ENCODE measurements around the gene ATP9A.
"Not testable (repeated sequence)": the region's sequence is repeated elsewhere in the genome, so short reads cannot be mapped to it uniquely, and the experiment has no call there.

Gene ATP9A

GRCh38 chr20:51750037-51750769 is 18.0 kb downstream of the ATP9A start:
- DNase-seq: no peak

- no peak for DNase-seq
These were observed 18.5 kb downstream of the ATP9A start for GRCh38 chr20:51749674-51750036.

DNA sequence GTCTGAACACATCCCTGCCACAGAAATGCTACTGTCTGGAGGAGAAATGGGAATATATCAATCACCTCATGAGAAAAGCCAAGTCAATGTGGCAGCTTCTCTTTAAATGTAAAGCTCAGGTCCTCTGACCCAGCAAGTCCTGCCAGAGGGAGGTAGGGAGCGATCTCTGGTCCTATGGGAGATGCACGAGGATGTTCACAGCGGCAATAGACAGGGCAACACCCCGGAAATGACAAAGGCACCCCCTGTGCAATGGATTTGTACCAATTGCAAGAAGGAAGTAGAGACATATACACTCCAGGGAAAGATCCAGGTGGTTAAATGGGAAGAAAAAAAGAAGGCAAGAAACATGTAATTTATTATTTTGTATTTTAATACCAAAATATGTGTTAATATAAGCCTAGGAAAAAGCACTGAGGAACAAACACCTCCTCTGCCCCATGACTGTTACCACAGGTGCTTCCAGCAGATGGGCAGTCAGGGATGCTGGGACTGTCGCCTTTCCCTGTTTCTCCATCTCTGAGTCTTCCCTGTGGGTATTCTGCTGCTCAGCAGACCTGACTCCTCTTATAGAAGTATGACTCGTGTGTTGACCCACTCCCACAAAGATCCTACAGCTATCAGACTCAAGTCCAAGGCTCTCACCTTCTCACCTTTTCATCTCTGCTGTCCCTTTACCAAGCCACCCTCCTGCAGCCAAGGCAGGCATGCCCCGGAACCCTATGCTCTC is 20.8 kb downstream of the ATP9A start:
- DNase-seq: no peak

DNA sequence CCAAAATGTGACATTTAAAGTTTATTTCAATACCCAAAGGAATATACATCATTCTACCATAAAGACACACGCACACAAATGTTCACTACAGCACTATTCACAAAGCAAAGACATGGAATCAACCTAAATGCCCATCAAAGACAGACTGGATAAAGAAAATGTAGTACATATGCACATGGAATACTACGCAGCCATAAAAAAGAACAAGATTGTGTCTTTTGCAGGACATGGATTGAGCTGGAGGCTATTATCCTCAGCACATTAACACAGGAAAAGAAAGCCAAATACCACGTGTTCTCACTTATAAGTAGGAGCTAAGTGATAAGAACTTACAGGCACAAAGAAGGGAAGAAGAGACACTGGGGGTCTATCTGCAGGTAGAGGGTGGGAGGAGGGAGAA is 22.4 kb downstream of the ATP9A start:
- DNase-seq: no peak

GRCh38 chr20:51740838-51741237 is 27.4 kb downstream of the ATP9A start:
- DNase-seq: no peak

- DNase-seq: not testable (repeated sequence)
These were observed 27.9 kb downstream of the ATP9A start for GRCh38 chr20:51740308-51740707.

- DNase-seq: no peak
These were observed 28.4 kb downstream of the ATP9A start for GRCh38 chr20:51739722-51740249.

- no peak for DNase-seq
These were observed 29.2 kb downstream of the ATP9A start for GRCh38 chr20:51738877-51739447.

- not testable (repeated sequence) for DNase-seq
These were observed 29.9 kb downstream of the ATP9A start for GRCh38 chr20:51738261-51738660.

- no peak for DNase-seq
These were observed 31.2 kb downstream of the ATP9A start for GRCh38 chr20:51736947-51737346.

DNA sequence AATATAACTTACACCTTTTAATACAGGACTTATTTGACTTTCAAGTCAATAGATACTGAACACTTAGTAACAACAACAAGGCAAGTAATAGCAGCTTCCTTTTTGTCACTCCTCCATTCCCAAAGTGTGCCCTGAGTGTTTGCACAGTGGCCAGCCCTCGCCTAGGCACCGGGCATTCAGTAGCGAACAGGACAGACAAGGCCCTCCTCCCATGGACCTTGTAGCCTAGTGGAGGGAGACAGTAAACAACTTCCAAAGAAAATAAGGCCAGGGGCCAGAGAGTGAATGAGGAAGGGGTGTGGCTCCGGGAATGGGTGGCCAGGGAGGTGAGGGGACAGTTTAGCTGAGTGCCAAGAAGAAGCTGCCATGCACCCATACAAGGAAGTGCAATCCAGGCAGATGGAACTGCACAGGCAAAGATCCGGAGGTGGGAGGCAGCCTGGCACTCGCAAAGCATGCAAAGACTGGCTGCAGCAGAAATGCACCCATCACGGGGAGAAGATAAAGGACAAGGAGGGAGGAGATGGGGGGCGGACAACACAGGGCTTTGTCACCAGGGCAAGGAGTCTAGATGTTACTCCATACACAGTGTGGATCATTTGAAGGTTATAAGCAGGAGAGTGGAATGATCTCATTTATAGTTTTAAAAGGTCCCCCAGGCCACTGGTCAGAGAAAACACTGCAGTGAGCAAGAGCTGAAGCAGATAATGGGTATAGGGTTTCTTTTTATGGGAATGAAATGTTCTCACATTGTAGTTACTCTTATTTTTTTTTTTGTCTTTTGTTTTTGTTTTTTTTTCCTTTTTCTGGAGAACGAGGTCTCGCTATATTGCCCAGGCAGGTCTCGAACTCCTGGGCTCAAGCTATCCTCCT is 32.2 kb downstream of the ATP9A start:
- DNase-seq: no peak

DNA sequence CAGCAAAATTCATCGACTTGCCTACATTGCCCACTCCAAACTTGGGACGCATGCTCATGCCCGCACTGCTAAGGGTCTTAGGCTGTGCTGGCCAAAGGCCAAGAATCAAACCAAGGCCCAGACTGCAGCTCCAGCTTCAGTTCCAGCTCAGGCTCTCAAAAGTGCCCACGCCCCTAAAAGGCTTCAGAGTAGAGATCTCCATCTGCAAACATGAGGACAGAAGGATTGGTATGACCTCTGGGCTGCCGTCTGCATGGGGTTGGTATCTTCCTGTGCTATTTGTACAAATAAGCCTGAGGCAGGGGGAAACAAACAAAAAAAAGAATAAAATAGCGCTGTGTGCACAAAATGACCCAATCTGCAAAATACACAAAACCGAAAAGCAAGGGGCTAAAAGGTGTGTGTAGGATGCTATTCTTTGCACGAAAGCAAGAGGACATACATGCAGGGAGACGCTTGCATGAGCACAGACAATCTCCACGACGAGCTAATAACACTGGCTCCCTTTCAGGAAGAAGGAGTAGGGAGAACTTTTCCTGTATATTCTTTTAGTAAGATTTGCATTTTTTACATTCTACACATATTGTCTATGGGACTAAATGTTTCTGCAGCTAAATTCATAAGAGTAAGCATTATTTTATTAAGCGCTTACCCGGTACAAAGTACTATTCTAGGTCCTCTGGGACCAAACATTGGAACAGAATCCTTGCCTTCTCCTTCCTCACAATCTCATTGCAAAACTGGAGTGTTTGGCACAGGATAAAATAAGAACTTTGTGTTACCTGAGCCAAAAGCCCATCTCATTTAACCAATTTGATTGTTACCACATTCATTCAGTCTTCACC is 33.1 kb downstream of the ATP9A start:
- DNase-seq: no peak

- no peak for DNase-seq
These were observed 35.1 kb downstream of the ATP9A start for GRCh38 chr20:51733070-51733469.

DNA sequence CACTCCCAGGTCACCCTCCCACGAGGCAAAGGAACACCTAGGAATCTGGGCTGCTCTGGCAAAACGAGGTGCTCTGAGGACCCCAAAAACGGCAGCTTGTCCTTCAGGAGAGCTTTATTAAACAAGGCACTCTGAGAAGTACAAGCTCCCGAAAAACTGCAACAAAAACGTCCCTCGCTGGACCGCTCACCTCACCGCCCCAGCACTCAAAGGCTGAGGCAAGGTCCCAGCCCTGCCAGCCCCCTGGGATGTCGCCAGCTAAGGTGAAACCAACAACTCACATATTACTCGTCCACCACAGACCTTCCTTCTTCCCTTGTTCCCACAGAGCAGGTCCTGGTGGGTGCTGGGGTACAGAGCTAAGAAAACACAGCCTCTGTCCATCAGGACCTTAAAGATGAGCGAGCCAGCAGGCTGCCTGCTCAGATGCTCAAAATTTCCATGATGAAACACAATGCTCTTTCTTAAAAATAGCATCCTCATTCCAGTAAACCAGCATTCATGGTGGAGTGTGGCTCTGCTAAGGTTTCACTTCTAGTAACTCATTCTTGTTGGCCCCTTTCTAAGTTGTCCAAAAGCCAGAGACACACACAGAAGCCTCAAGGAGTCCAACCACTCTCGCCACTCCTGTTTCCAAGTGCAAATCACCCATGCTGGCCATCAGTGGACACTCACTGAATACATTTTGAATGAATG is 35.9 kb downstream of the ATP9A start:
- DNase-seq: no peak

DNA sequence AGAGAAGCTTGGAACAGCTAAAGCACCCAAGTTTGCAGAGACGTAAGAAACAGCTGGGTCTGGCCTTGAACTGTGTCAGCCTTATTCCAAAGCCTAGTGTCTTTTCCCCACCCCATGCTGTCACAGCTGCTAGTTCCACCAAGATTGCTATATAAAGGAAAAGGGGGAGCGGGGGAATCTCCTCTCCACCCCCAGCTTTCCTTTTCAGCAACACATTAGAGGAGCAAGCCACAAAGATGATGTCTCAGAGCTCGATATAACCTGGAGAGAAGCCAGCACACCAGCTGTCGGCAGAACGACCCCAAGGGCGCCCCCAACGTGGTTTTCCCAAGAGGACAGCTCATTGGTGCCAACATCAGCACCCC is 36.5 kb downstream of the ATP9A start:
- no peak for DNase-seq

- no peak for DNase-seq
These were observed 38.4 kb downstream of the ATP9A start for GRCh38 chr20:51729771-51730170.

- no peak for DNase-seq
These were observed 39.5 kb downstream of the ATP9A start for GRCh38 chr20:51728737-51729136.

GRCh38 chr20:51727872-51728271 is 40.3 kb downstream of the ATP9A start:
- no peak for DNase-seq

GRCh38 chr20:51725584-51726176 is 42.5 kb downstream of the ATP9A start:
- no peak for DNase-seq

GRCh38 chr20:51723026-51723425 is 45.2 kb downstream of the ATP9A start:
- not testable (repeated sequence) for DNase-seq

- not testable (repeated sequence) for DNase-seq
These were observed 45.9 kb downstream of the ATP9A start for GRCh38 chr20:51722246-51722645.
